Psoas muscle (tissue), 8 donors: ENCODE measurements around the gene PRKRIP1. TPM values are rescaled to one million over a fixed set of nuclear protein-coding genes. Genes with fewer than 3 reads are reported as not detected.

ENCODE experiments used
- ATAC-seq, 4 donors: fragments of 200-7000 bp; cut with Tn5 transposase; one replicate each; pipeline ENCODE4 v1.9.1; 2020; ENCODE audit warnings: moderate library complexity in 3 of 4, mild to moderate bottlenecking in 2 of 4
- DNase-seq, 2 donors: peaks; one replicate each; pipeline ENCODE4 v3.0.0-alpha.2; 2020
- H3K27ac ChIP-seq: fragments of 200-600 bp; one replicate; pipeline ENCODE4 v1.8.0; 2022
- H3K27me3 ChIP-seq, 3 donors: fragments of 200-600 bp in 1 of 3; one replicate each; pipeline versions ENCODE4 v1.6.1 to v1.8.0; 2013 to 2022; ENCODE audit warnings: low read length in 2 of 3, mild to moderate bottlenecking in 2 of 3, moderate library complexity in 1 of 3; ENCODE audit not compliant: insufficient read depth in 3 of 3
- H3K36me3 ChIP-seq, 2 donors: fragments of 200-600 bp in 1 of 2; one replicate each; pipeline versions ENCODE4 v1.6.1 to v1.8.0; 2013 to 2022; ENCODE audit warnings: low read depth in 1 of 2, mild to moderate bottlenecking in 1 of 2, moderate library complexity in 1 of 2; ENCODE audit not compliant: insufficient read depth in 1 of 2
- H3K4me1 ChIP-seq: fragments of 200-600 bp; one replicate; pipeline ENCODE4 v1.8.0; 2022
- H3K4me3 ChIP-seq: fragments of 200-600 bp; one replicate; pipeline ENCODE4 v1.8.0; 2022; ENCODE audit warnings: mild to moderate bottlenecking
- H3K9me3 ChIP-seq: fragments of 200-600 bp; one replicate; pipeline ENCODE4 v1.8.0; 2022
- CTCF ChIP-seq: fragments of 200-600 bp; IDR thresholded peaks from one replicate; pipeline ENCODE4 v1.8.0; 2022; ENCODE audit warnings: antibody characterized with exemption
- WGBS, 3 donors: extraction: QIAGEN DNeasy Blood & Tissue Kit; methylation state at CpG; one replicate each; pipeline versions ENCODE4 v1.1.6 to v1.1.7; 2013; 5-methylcytosine and 5-hydroxymethylcytosine counted together
- intact Hi-C, 2 donors: fragments of 100-400 bp; cut with DNase I; formaldehyde crosslinking; loops; one replicate each; pipeline versions ENCODE4 v1.11.0 to v1.14.2; 2022
- polyA plus RNA-seq, 3 donors: library from polyadenylated mRNA; stranded (reverse); fragments of 200-250 nt; gene quantifications; one replicate each; pipeline ENCODE4 v1.2.3, GENCODE V29; 2013
- total RNA-seq, 4 donors: library from RNA; stranded (reverse); fragmentation: NEBNext Ultra II Directional in 2 of 4; extraction: Animal tissue kit (Norgen Biotek cat#: 25700) in 2 of 4; gene quantifications; one replicate each; pipeline versions ENCODE4 v1.2.1 to v1.2.4, GENCODE V29; 2021 to 2023
- donor health status: healthy with polysubstance abuse.
- donor health status: DM: no; HTN: no; CAD: no; lungs with moderate emphysema.
- donor health status: Bipolar disorder and iron deficiency.
- donor health status: healthy.
- donor health status: DM: yes; HTN: yes; CAD: no.
- donor health status: DM: no; HTN: no; CAD: no.
- donor health status: DM: no; HTN: no; CAD: no.
- donor health status: DM: yes; HTN: yes; CAD: no.

Gene PRKRIP1
- total and polyA plus RNA-seq, 7 donors: 9.7 to 20.4 (median 15.8) TPM

DNA sequence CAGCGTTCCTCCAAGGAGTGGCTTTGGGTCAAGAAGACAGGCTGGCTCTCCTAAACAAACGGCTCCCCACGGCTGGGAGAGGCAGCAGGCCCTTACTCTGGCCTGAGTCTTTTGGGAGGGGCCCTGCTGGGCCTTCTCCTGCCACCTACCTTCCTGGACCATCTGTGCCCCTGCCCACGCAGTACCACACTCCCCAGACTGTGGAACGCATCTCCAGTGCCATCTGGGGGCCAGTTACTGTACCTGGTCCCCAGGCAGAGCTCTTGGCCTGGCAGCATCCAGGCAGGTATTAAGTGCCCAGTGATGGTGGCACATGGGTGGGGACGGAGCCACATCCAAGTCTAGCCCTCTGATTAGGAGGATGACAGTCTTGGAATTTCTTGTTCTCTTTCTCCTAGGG, 54.1 kb downstream of the PRKRIP1 start:
- H3K27ac ChIP-seq: no peak overlapping the region
- TF ChIP-seq CTCF: peak; percentile 12
- ATAC-seq (peak in 1 of 4 donors; percentile 43), DNase-seq (no peak)
- H3K9me3 ChIP-seq: no peaks in the 10 kb centered on the region
- H3K4me1 ChIP-seq: peaks cover 5% of the 10 kb centered on the region
- H3K36me3 ChIP-seq: peaks cover 0 to 9% of the 10 kb centered on the region in 2 donors
- no peak overlapping the region for H3K4me3 ChIP-seq
- WGBS, 3 donors: 74 to 92% (median 76%) methylated on average over 6 of the region's 6 CpGs
- no peaks in the 10 kb centered on the region for H3K27me3 ChIP-seq
- intact Hi-C loops: loop anchor here in 1 of 2 donors (5.0 kb wide), 1 partner anchor 38 kb away; no protein-coding TSS in a partner anchor

- 43 to 48% (median 47%) methylated on average over 22 to 23 of the region's 23 CpGs for WGBS, 3 donors
- no peak overlapping the region for H3K27ac ChIP-seq
These were observed 55.4 kb downstream of the PRKRIP1 start for GRCh38 chr7:102451371-102452054.

GRCh38 chr7:102452451-102452850, 56.3 kb downstream of the PRKRIP1 start:
- TF ChIP-seq CTCF: no peak
- no peaks in the 10 kb centered on the region for H3K27me3 ChIP-seq
- no peak overlapping the region for H3K27ac ChIP-seq
- H3K36me3 ChIP-seq: peaks cover 3 to 15% of the 10 kb centered on the region in 2 donors
- 89 to 97% (median 92%) methylated on average over 6 of the region's 6 CpGs for WGBS, 3 donors
- no peak overlapping the region for H3K4me3 ChIP-seq
- peaks cover 5% of the 10 kb centered on the region for H3K4me1 ChIP-seq
- intact Hi-C loops: loop anchor here in 1 of 2 donors (5.0 kb wide), 1 partner anchor 40 kb away; no protein-coding TSS in a partner anchor
- DNase-seq (no peak), ATAC-seq (no peak)
- no peaks in the 10 kb centered on the region for H3K9me3 ChIP-seq

More at GRCh38 chr7:102451371-102452054, 55.4 kb downstream of the PRKRIP1 start:
- Histone ChIP-seq H3K27me3 (no peaks in the 10 kb centered on the region), H3K9me3 (no peaks in the 10 kb centered on the region), H3K4me3 (no peak overlapping the region), H3K4me1 (peaks cover 5% of the 10 kb centered on the region), H3K36me3 (peaks cover 3 to 14% of the 10 kb centered on the region in 2 donors)
- DNase-seq (no peak), ATAC-seq (peak in 1 of 4 donors; percentile 19)
- TF ChIP-seq CTCF: no peak
- intact Hi-C loops: loop anchor here in 1 of 2 donors (5.0 kb wide), 1 partner anchor 39 kb away; no protein-coding TSS in a partner anchor

GRCh38 chr7:102453319-102453718, 57.2 kb downstream of the PRKRIP1 start:
- peak; percentile 57 to 76 (median 63) for ATAC-seq
- no peak overlapping the region for H3K27ac ChIP-seq

More at GRCh38 chr7:102453319-102453718, 57.2 kb downstream of the PRKRIP1 start:
- Histone ChIP-seq H3K4me1 (peaks cover 5% of the 10 kb centered on the region), H3K36me3 (peaks cover 3 to 23% of the 10 kb centered on the region in 2 donors), H3K4me3 (no peak overlapping the region), H3K9me3 (no peaks in the 10 kb centered on the region), H3K27me3 (no peaks in the 10 kb centered on the region)
- intact Hi-C loops: loop anchor here in 1 of 2 donors (5.0 kb wide), 1 partner anchor 41 kb away; no protein-coding TSS in a partner anchor
- 23 to 37% (median 24%) methylated on average over 7 of the region's 7 CpGs for WGBS, 3 donors
- no peak for TF ChIP-seq CTCF
- DNase-seq: peak in 1 of 2 donors; percentile 59
